GM13976 (cell line): ENCODE results near the gene LAMA4.

Source experiments
- DNase-seq: peaks from one replicate; pipeline ENCODE4 v3.0.0; 2012; ENCODE audit warnings: low spot score
- in situ Hi-C: fragments of 300-500 bp; cut with MboI; formaldehyde crosslinking; loops from one replicate; pipeline ENCODE4 v1.12.0; 2022; ENCODE audit warnings: low sequenced_read_pairs, mixed read lengths, inconsistent platforms; ENCODE audit not compliant: unreplicated experiment
- TF ChIP-seq, protein P1 (sequence below): IDR thresholded peaks from 2 replicates; pipeline ENCODE4 v1.5.1; 2012; ENCODE audit warnings: borderline replicate concordance, mild to moderate bottlenecking; ENCODE audit not compliant: insufficient read depth; ENCODE audit errors: extremely low read depth, missing control alignments, control extremely low read depth

LAMA4 gene

DNA sequence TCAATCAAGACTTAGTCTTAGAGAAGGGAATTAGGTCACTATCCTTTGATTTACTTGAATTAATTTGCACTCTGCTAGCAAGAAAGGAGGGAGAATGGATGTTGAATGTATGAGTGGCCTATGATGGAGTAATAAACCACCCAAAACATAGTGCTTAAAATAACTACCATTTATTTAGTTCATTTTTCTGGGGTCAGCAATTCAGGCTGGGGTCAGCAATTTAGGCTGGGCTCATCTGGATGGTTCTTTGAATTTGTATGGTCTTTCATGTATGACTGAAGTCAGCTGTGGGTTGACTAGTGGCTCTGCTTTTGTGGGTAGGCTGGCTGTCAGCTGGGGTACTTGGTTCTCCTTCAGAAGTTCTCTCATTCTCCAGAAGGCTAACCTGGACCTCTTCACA, 21.0 kb upstream of the LAMA4 start:
- TF ChIP-seq, protein P1, sequence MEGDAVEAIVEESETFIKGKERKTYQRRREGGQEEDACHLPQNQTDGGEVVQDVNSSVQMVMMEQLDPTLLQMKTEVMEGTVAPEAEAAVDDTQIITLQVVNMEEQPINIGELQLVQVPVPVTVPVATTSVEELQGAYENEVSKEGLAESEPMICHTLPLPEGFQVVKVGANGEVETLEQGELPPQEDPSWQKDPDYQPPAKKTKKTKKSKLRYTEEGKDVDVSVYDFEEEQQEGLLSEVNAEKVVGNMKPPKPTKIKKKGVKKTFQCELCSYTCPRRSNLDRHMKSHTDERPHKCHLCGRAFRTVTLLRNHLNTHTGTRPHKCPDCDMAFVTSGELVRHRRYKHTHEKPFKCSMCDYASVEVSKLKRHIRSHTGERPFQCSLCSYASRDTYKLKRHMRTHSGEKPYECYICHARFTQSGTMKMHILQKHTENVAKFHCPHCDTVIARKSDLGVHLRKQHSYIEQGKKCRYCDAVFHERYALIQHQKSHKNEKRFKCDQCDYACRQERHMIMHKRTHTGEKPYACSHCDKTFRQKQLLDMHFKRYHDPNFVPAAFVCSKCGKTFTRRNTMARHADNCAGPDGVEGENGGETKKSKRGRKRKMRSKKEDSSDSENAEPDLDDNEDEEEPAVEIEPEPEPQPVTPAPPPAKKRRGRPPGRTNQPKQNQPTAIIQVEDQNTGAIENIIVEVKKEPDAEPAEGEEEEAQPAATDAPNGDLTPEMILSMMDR = no peak
- in situ Hi-C loops = no loop called here

DNA sequence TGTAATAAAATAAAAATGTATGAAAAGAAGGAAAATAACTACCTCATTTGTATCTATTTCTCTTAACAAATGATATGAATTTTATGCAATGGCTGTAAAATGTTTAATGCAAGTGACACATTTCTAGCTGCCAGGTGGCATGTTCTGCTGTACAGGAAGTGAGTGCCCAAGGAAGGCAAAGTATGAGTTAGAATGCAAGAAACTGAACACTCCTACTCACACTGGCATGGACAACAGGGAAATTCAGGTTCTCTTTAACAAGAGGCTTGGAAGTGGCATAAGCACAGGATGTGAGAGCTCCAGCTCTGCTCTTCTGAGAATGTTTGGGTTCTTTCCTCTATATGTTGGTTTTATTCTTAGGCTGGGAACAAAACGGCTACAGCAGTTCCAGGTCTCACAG, 20.4 kb upstream of the LAMA4 start:
- DNase-seq = no peak
- in situ Hi-C loops = no loop called here
- TF ChIP-seq, protein P1 = no peak

More for the DNA sequence above, 21.0 kb upstream of the LAMA4 start:
- no peak for DNase-seq

DNA sequence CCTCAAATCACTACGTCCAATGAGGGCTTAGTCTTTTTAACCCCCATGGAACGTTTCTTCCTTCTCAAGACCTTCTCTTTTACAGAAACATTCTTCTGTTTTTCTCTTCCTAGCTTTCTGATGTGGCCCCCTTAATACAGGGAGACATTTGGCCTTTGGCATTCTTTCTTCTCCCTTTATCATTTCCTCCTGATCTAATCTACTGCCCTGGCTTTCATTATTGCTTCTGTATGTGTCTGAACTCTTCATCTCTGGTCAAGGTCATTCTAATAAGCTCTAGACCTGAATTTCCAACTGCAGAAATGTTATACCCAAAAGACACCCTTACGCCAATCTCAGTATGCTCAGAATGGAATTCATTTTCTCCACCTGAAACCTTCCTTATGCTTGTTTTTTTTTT, 18.4 kb upstream of the LAMA4 start:
- TF ChIP-seq, protein P1 = no peak
- no peak for DNase-seq
- in situ Hi-C loops = no loop called here

DNA sequence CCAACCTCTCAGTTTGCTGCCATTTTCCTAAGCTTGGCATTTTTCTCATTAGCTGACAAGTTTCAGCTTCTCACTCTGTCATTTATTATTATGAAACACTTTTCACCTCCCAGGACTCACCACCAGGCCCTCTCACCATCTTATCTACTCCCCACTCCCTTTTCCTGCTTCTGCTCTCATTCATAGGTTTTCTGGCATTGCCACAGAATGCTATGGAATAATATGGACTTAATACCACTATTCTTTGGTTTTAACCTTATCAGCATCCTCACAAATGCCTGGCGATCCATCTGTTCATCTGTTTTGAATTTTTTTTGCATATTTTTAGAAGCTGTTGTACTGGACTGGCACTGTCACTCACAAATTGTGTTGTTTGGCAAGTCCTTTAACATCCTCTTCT, 16.4 kb upstream of the LAMA4 start:
- TF ChIP-seq, protein P1 = no peak
- in situ Hi-C loops = no loop called here
- no peak for DNase-seq

DNA sequence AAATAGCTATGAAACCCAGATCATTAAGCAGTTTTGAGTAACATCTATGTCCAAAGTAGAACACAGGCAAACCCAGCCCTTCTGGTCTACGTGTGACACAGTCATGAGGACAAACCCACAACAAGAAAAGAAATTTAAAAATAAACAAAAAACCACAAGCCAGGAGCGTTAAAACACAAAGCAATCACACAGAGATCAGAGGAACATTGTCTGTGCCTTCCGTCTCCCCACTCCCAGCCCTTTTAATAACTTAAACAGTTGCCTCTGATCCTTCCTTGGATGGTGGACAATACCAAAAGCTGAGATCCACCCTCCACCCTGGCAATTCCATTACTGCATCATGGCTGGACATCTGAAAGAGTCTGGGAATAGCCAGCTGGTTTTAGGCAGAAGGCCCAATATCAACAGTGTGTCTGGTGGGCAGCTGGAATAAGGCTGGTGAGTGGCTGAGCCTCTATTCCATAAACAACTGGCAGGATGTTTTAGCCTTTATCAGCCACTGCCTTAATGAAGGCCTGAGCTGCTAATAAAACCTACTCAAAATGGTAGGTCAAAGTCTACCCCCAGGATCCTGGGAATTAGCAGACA, 15.7 kb upstream of the LAMA4 start:
- TF ChIP-seq, protein P1 = no peak
- in situ Hi-C loops = no loop called here
- DNase-seq = no peak

DNA sequence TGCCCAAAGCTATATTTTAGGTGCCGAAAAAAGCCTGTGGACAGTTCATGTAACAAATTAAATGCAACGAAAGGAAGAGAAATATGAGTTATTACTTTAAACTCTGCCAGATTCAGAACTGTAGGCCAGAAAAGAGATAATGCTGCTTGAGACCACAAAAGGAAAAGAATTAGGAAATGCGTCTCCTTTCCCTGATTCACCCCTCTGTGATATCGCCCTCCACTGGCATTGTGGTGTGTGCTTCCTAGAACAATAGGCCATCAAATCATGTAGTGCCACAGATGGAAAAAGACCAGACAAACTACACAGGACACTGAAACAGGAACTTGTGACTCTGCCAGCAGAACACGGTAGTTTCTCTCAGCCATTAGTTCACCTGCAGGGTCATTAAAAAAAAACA, 14.7 kb upstream of the LAMA4 start:
- DNase-seq = no peak
- in situ Hi-C loops = no loop called here
- TF ChIP-seq, protein P1 = no peak
